HepG2 (cell line): ENCODE data around the gene TRPC4AP. TPM values are rescaled to one million over a fixed set of nuclear protein-coding genes. Genes with fewer than 3 reads are reported as not detected.

Experiments used
- ATAC-seq: fragments of 200-7000 bp; cut with Tn5 transposase; 3 replicates; pipeline ENCODE4 v1.9.1; 2020; ENCODE audit warnings: mild to moderate bottlenecking, moderate library complexity
- BruUV-seq: library from RNA; stranded (reverse); fragments of 400-500 nt; replicated peaks from 2 replicates; lab custom pipeline; 2021; lab: Mats Ljungman, UMichigan
- CTCF ChIA-PET: fragments of 300-600 bp; formaldehyde crosslinking; extraction: SDS; loops from one replicate; lab custom pipeline; 2021; ENCODE audit warnings: low total read pairs, inconsistent platforms, low intra/inter-chr PET ratio; lab: Yijun Ruan, JAX
- POLR2A ChIA-PET: fragments of 350-600 bp; sonication (Branson Sonifier 250); formaldehyde crosslinking; loops from one replicate; lab custom pipeline; 2020; ENCODE audit warnings: antibody characterized with exemption, inconsistent platforms; lab: Yijun Ruan, JAX
- DNase-seq: peaks from one replicate; pipeline ENCODE4 v3.0.0-alpha.2; 2015; ENCODE audit warnings: low spot score
- FAIRE-seq: peaks from 3 replicates; lab custom pipeline; 2011; peaks lifted over from hg19 to GRCh38; lab: Jason Lieb, UNC
- H2AFZ ChIP-seq: one replicate; pipeline ENCODE4 v1.6.1; 2011; ENCODE audit warnings: low read length, inconsistent platforms
- H3K27ac ChIP-seq: fragments of 300-600 bp; 3 replicates; pipeline ENCODE4 v1.8.0; 2011; ENCODE audit warnings: mixed run types, mild to moderate bottlenecking, mixed read lengths, low read length, inconsistent platforms; ENCODE audit not compliant: insufficient read depth; ENCODE audit errors: extremely low read length
- H3K27me3 ChIP-seq, 2 experiments: fragments of 200-600 bp in 1 of 2; 2 replicates in 1 of 2; 3 replicates in 1 of 2; pipeline versions ENCODE4 v1.6.0 to v1.8.0; 2011; ENCODE audit warnings: low read length in 2 of 2, mild to moderate bottlenecking in 2 of 2, moderate library complexity in 2 of 2, inconsistent platforms in 1 of 2; ENCODE audit not compliant: insufficient read depth in 2 of 2, control insufficient read depth in 1 of 2
- H3K36me3 ChIP-seq, 2 experiments: fragments of 200-600 bp in 1 of 2; replicated peaks in 1 of 2; 2 replicates in 1 of 2; 3 replicates in 1 of 2; pipeline versions ENCODE4 v1.5.1 to v1.8.0; 2011; ENCODE audit warnings: low read length in 2 of 2, inconsistent platforms in 1 of 2; ENCODE audit not compliant: insufficient read depth in 2 of 2, control insufficient read depth in 1 of 2
- H3K4me1 ChIP-seq: 2 replicates; pipeline ENCODE4 v1.5.1; 2012; ENCODE audit warnings: low read length, inconsistent platforms; ENCODE audit not compliant: insufficient read depth
- H3K4me2 ChIP-seq: 2 replicates; pipeline ENCODE4 v1.6.0; 2011; ENCODE audit warnings: low read depth, low read length, inconsistent platforms
- H3K4me3 ChIP-seq, 3 experiments: fragments of 200-600 bp in 1 of 3; sonication (generic), shearing (Covaris generic) in 1 of 3; replicated peaks in 1 of 3; 2 replicates each; pipeline ENCODE4 v1.5.1; 2011 to 2016; ENCODE audit warnings: low read length in 3 of 3, inconsistent platforms in 2 of 3, low read depth in 2 of 3, mild to moderate bottlenecking in 2 of 3, control low read depth in 1 of 3, mixed read lengths in 1 of 3; ENCODE audit not compliant: insufficient read depth in 1 of 3
- H3K79me2 ChIP-seq: one replicate; pipeline ENCODE4 v1.6.1; 2011; ENCODE audit warnings: low read length, inconsistent platforms; ENCODE audit not compliant: insufficient read depth
- H3K9ac ChIP-seq: 2 replicates; pipeline ENCODE4 v1.6.0; 2011; ENCODE audit warnings: mild to moderate bottlenecking, low read depth, low read length, inconsistent platforms; ENCODE audit not compliant: insufficient read depth
- H3K9me3 ChIP-seq: 2 replicates; pipeline ENCODE4 v1.5.1; 2012; ENCODE audit warnings: mild to moderate bottlenecking, low read length
- H4K20me1 ChIP-seq: 2 replicates; pipeline ENCODE4 v1.6.0; 2011; ENCODE audit warnings: inconsistent platforms, mild to moderate bottlenecking, low read length, moderate library complexity; ENCODE audit not compliant: insufficient read depth
- ATF6 ChIP-seq: sonication (generic); formaldehyde crosslinking; conservative IDR thresholded peaks from 2 replicates; pipeline ENCODE4 v1.4.0; 2020; ENCODE audit warnings: missing genetic modification reagents
- BCL6 ChIP-seq: IDR thresholded peaks from 2 replicates; pipeline ENCODE4 v1.6.1; 2016; ENCODE audit warnings: missing genetic modification reagents, missing compliant biosample characterization
- HBP1 ChIP-seq: IDR thresholded peaks from 2 replicates; pipeline ENCODE4 v1.6.1; 2016; ENCODE audit warnings: low read depth, control low read depth
- KDM5A ChIP-seq: fragments of 200-600 bp; sonication (generic); IDR thresholded peaks from 2 replicates; pipeline ENCODE4 v1.7.0; 2018; ENCODE audit warnings: antibody characterized with exemption, mild to moderate bottlenecking, low read length, borderline replicate concordance
- LCORL ChIP-seq, 2 experiments: fragments of 450-650 bp in 1 of 2; sonication (generic) in 1 of 2; formaldehyde crosslinking in 1 of 2; IDR thresholded peaks; 2 replicates each; pipeline versions ENCODE4 v1.5.0 to v1.6.1; 2017 to 2020; ENCODE audit warnings: antibody characterized with exemption in 1 of 2, missing genetic modification reagents in 1 of 2
- NFKBIZ ChIP-seq: IDR thresholded peaks from 2 replicates; pipeline ENCODE4 v1.6.1; 2018; ENCODE audit warnings: missing genetic modification reagents, missing compliant biosample characterization
- NFRKB ChIP-seq: fragments of 450-650 bp; IDR thresholded peaks from 2 replicates; pipeline ENCODE4 v1.6.1; 2017
- TCF7 ChIP-seq: sonication (generic); IDR thresholded peaks from 2 replicates; pipeline ENCODE4 v1.6.1; 2016; ENCODE audit warnings: antibody characterized with exemption, low read depth
- UBTF ChIP-seq: sonication (generic); formaldehyde crosslinking; IDR thresholded peaks from 2 replicates; pipeline ENCODE4 v1.4.0; 2020; ENCODE audit warnings: mild to moderate bottlenecking, missing genetic modification reagents
- ZBTB42 ChIP-seq: sonication (generic); formaldehyde crosslinking; IDR thresholded peaks from 2 replicates; pipeline ENCODE4 v1.5.0; 2020; ENCODE audit warnings: mild to moderate bottlenecking, missing genetic modification reagents
- ZFY ChIP-seq: sonication (generic); formaldehyde crosslinking; IDR thresholded peaks from 2 replicates; pipeline ENCODE4 v1.4.0; 2020; ENCODE audit warnings: missing genetic modification reagents
- ZNF232 ChIP-seq: sonication (generic); formaldehyde crosslinking; IDR thresholded peaks from 2 replicates; pipeline ENCODE4 v1.4.0; 2020; ENCODE audit warnings: missing genetic modification reagents, borderline replicate concordance
- ZNF235 ChIP-seq: sonication (generic); formaldehyde crosslinking; IDR thresholded peaks from 2 replicates; pipeline ENCODE4 v1.8.1; 2023; ENCODE audit warnings: mild to moderate bottlenecking, missing genetic modification reagents, borderline replicate concordance
- ZNF460 ChIP-seq: sonication (generic); formaldehyde crosslinking; IDR thresholded peaks from 2 replicates; pipeline ENCODE4 v1.5.1; 2020; ENCODE audit warnings: missing genetic modification reagents, mild to moderate bottlenecking, borderline replicate concordance
- ZNF496 ChIP-seq: sonication (generic); formaldehyde crosslinking; IDR thresholded peaks from 2 replicates; pipeline ENCODE4 v1.8.1; 2023; ENCODE audit warnings: mild to moderate bottlenecking, moderate library complexity, missing genetic modification reagents; ENCODE audit not compliant: insufficient replicate concordance
- WGBS: methylation state at CpG from one replicate; pipeline ENCODE4 v1.1.6; 2017; ENCODE audit warnings: low lambda C conversion rate; 5-methylcytosine and 5-hydroxymethylcytosine counted together
- in situ Hi-C: cut with HindIII; loops from 2 replicates; pipeline ENCODE4 v1.10.0; 2017; ENCODE audit warnings: low pct_unique_long_range_greater_than_20kb; ENCODE audit not compliant: extremely low pct_ligation_motif_present
- intact Hi-C: fragments of 100-400 bp; cut with micrococcal nuclease; formaldehyde crosslinking; loops from one replicate; pipeline ENCODE4 v1.10.0; 2022; ENCODE audit not compliant: unreplicated experiment
- polyA plus RNA-seq, 8 experiments: library from polyadenylated mRNA; depleted of rRNA in 3 of 8; stranded (reverse) in 7 of 8; unstranded in 1 of 8; fragments of >200 nt; fragmentation: Illumina TruSeq in 4 of 8; extraction: Trizol in 4 of 8; gene quantifications; 2 replicates each; pipeline versions ENCODE4 v1.2.1 to v1.2.3, GENCODE V29; 2011 to 2016; ENCODE audit warnings: low read depth in 4 of 8, missing spikeins in 1 of 8, mixed read lengths in 1 of 8; ENCODE audit not compliant: insufficient read depth in 1 of 8
- total RNA-seq, 5 experiments: library from RNA; depleted of rRNA; stranded (reverse); fragments of >200 nt; fragmentation: Illumina TruSeq; extraction: Trizol; gene quantifications; 2 replicates each; pipeline ENCODE4 v1.2.3, GENCODE V29; 2016; ENCODE audit warnings: low read depth in 1 of 5

The TRPC4AP gene
- total and polyA plus RNA-seq, 2 of the 13 experiments (the other 11 are each of a cell fraction or from before 2014, with no cell fraction given): 136 to 137 TPM

- POLR2A ChIA-PET: no interaction called here
- Histone ChIP-seq H3K4me3 (no peak overlapping the region), H3K9me3 (no peaks in the 10 kb centered on the region), H4K20me1 (no peaks in the 10 kb centered on the region; the same call in 1 of the 2 replicates), H3K4me1 (no peaks in the 10 kb centered on the region), H3K27ac (no peak overlapping the region), H3K9ac (no peak overlapping the region), H3K79me2 (no peaks in the 10 kb centered on the region), H3K36me3 (peaks cover 76 to 97% of the 10 kb centered on the region in 2 experiments), H3K27me3 (no peaks in the 10 kb centered on the region), H3K4me2 (no peak overlapping the region), H2AFZ (no peak overlapping the region)
- no peak for ATAC-seq
- intact Hi-C loops (no loop called here), in situ Hi-C loops (no loop called here)
- WGBS: 93% methylated on average over 13 of the region's 13 CpGs
- BruUV-seq: TSS peak; percentile 20
- FAIRE-seq: no peak
- DNase-seq: no peak
- CTCF ChIA-PET: no interaction called here
- no peak for TF ChIP-seq ZNF496
- TF ChIP-seq HBP1 (CRISPR knock-in tag): no peak
- TF ChIP-seq NFRKB: no peak
- no peak for TF ChIP-seq ZFY (CRISPR knock-in tag)
- TF ChIP-seq KDM5A: no peak
- no peak for TF ChIP-seq ZNF232 (CRISPR knock-in tag)
- TF ChIP-seq ZNF235: no peak
- TF ChIP-seq TCF7: no peak
- TF ChIP-seq NFKBIZ: no peak
- no peak for TF ChIP-seq ATF6 (CRISPR knock-in tag)
- no peak for TF ChIP-seq LCORL (IDR thresholded peaks at IDR 0.05)
- TF ChIP-seq LCORL (CRISPR knock-in tag; IDR thresholded peaks at IDR 0.05): no peak
- TF ChIP-seq ZBTB42 (CRISPR knock-in tag): no peak
- no peak for TF ChIP-seq BCL6
- TF ChIP-seq UBTF: no peak
- no peak for TF ChIP-seq ZNF460 (CRISPR knock-in tag)
Observed at GRCh38 chr20:35012227-35013069, 80.2 kb downstream of the TRPC4AP start.
